ENCODE measurements around the gene ZNF732. TPM values are rescaled to one million over a fixed set of nuclear protein-coding genes. Genes with fewer than 3 reads are reported as not detected.
"Not testable (repeated sequence)": the region's sequence is repeated elsewhere in the genome, so short reads cannot be mapped to it uniquely, and the experiment has no call there.

The ZNF732 gene
- total RNA-seq, 1 experiment from 2014 or later = 6.4 TPM

- in situ Hi-C loops (cut with HindIII; ENCODE audit: low sequenced_read_pairs); DNase-seq (ENCODE audit: low spot score): not testable (repeated sequence)
Measured at GRCh38 chr4:259240-259639, 46.0 kb downstream of the ZNF732 start.

- no peak for DNase-seq (ENCODE audit: low spot score)
- in situ Hi-C loops (cut with HindIII; ENCODE audit: low sequenced_read_pairs) = no loop called here
Measured at GRCh38 chr4:256492-256891, 48.8 kb downstream of the ZNF732 start.

- in situ Hi-C loops (cut with HindIII; ENCODE audit: low sequenced_read_pairs) = no loop called here
- no peak for DNase-seq (ENCODE audit: low spot score)
Measured at GRCh38 chr4:253936-254756, 51.1 kb downstream of the ZNF732 start.

- in situ Hi-C loops (cut with HindIII; ENCODE audit: low sequenced_read_pairs) = no loop called here
Measured at GRCh38 chr4:252065-252601, 53.1 kb downstream of the ZNF732 start.

GRCh38 chr4:244471-244870 is 60.8 kb downstream of the ZNF732 start:
- in situ Hi-C loops (cut with HindIII; ENCODE audit: low sequenced_read_pairs) = no loop called here
- DNase-seq (ENCODE audit: low spot score) = peak; percentile 52

More at GRCh38 chr4:252065-252601, 53.1 kb downstream of the ZNF732 start:
- no peak for DNase-seq (ENCODE audit: low spot score)

GRCh38 chr4:243426-243825 is 61.8 kb downstream of the ZNF732 start:
- in situ Hi-C loops (cut with HindIII; ENCODE audit: low sequenced_read_pairs) = no loop called here
- DNase-seq (ENCODE audit: low spot score) = no peak

GRCh38 chr4:242121-242848 is 63.0 kb downstream of the ZNF732 start:
- in situ Hi-C loops (cut with HindIII; ENCODE audit: low sequenced_read_pairs) = no loop called here
- peak; percentile 77 for DNase-seq (ENCODE audit: low spot score)

- in situ Hi-C loops (cut with HindIII; ENCODE audit: low sequenced_read_pairs); DNase-seq (ENCODE audit: low spot score): not testable (repeated sequence)
Measured at GRCh38 chr4:241411-241810, 63.9 kb downstream of the ZNF732 start.

- no peak for DNase-seq (ENCODE audit: low spot score)
- in situ Hi-C loops (cut with HindIII; ENCODE audit: low sequenced_read_pairs) = no loop called here
Measured at GRCh38 chr4:236028-236427, 69.2 kb downstream of the ZNF732 start.

GRCh38 chr4:234178-234577 is 71.1 kb downstream of the ZNF732 start:
- in situ Hi-C loops (cut with HindIII; ENCODE audit: low sequenced_read_pairs) = no loop called here

GRCh38 chr4:223913-224497 is 81.3 kb downstream of the ZNF732 start:
- in situ Hi-C loops (cut with HindIII; ENCODE audit: low sequenced_read_pairs) = no loop called here

More at GRCh38 chr4:234178-234577, 71.1 kb downstream of the ZNF732 start:
- DNase-seq (ENCODE audit: low spot score) = no peak

More at GRCh38 chr4:223913-224497, 81.3 kb downstream of the ZNF732 start:
- DNase-seq (ENCODE audit: low spot score) = no peak

Other genes starting within 250 kb of the ZNF732 start
- gene ZNF718, start 181.0 kb downstream of the ZNF732 start, total RNA-seq (2014; rRNA removed; shearing (Covaris generic)) = 8.3 and 9.8 TPM in 2 replicates
- gene ZNF141, start 32.3 kb upstream of the ZNF732 start, total RNA-seq (2014; rRNA removed; shearing (Covaris generic)) = 10.8 and 21.2 TPM in 2 replicates
- 14.1 and 14.9 TPM in 2 replicates for gene ZNF721, start 193.7 kb upstream of the ZNF732 start, total RNA-seq (2014; rRNA removed; shearing (Covaris generic))
- gene PIGG, start 193.7 kb upstream of the ZNF732 start, total RNA-seq (2014; rRNA removed; shearing (Covaris generic)) = 32.4 and 38.7 TPM in 2 replicates

Data from G401 (cell line).